Neural progenitor cell (in vitro differentiated cells): Measurements from ENCODE around the gene BCKDHB.

Source experiments
- EZH2phosphoT487 ChIP-seq: fragments of 200-600 bp; sonication (generic); IDR thresholded peaks from 2 replicates; pipeline ENCODE4 v1.6.1; 2017; ENCODE audit warnings: antibody characterized with exemption
- TF ChIP-seq, protein P1 (sequence below): fragments of 200-600 bp; sonication (generic); IDR thresholded peaks from 2 replicates; pipeline ENCODE4 v1.5.1; 2017; ENCODE audit warnings: antibody characterized with exemption, mild to moderate bottlenecking

- TF ChIP-seq, protein P1, sequence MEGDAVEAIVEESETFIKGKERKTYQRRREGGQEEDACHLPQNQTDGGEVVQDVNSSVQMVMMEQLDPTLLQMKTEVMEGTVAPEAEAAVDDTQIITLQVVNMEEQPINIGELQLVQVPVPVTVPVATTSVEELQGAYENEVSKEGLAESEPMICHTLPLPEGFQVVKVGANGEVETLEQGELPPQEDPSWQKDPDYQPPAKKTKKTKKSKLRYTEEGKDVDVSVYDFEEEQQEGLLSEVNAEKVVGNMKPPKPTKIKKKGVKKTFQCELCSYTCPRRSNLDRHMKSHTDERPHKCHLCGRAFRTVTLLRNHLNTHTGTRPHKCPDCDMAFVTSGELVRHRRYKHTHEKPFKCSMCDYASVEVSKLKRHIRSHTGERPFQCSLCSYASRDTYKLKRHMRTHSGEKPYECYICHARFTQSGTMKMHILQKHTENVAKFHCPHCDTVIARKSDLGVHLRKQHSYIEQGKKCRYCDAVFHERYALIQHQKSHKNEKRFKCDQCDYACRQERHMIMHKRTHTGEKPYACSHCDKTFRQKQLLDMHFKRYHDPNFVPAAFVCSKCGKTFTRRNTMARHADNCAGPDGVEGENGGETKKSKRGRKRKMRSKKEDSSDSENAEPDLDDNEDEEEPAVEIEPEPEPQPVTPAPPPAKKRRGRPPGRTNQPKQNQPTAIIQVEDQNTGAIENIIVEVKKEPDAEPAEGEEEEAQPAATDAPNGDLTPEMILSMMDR: no peak
- TF ChIP-seq EZH2phosphoT487: no peak
Observed at GRCh38 chr6:80196906-80197305, 90.4 kb downstream of the BCKDHB start.
